Measurements from ENCODE around the gene BICC1.
"Not testable (repeated sequence)": the region's sequence is repeated elsewhere in the genome, so short reads cannot be mapped to it uniquely, and the experiment has no call there.

BICC1 gene

GRCh38 chr10:58588673-58589265 is 76.1 kb downstream of the BICC1 start:
- Histone ChIP-seq H3K36me3 (no peaks in the 10 kb centered on the region), H3K4me1 (no peaks in the 10 kb centered on the region), H3K4me3 (ENCODE audit: low read depth, low read length) (no peak overlapping the region), H3K9me3 (no peaks in the 10 kb centered on the region), H3K27me3 (no peaks in the 10 kb centered on the region)
- no peak for DNase-seq
- TF ChIP-seq CTCF (IDR thresholded peaks at IDR 0.05; ENCODE audit: low read depth, low read length): no peak

GRCh38 chr10:58590152-58590840 is 77.6 kb downstream of the BICC1 start:
- Histone ChIP-seq H3K36me3 (no peaks in the 10 kb centered on the region), H3K9me3 (no peaks in the 10 kb centered on the region), H3K4me1 (no peaks in the 10 kb centered on the region), H3K27me3 (no peaks in the 10 kb centered on the region), H3K4me3 (ENCODE audit: low read depth, low read length) (no peak overlapping the region)
- TF ChIP-seq CTCF (IDR thresholded peaks at IDR 0.05; ENCODE audit: low read depth, low read length): no peak
- DNase-seq: peak; percentile 16

- Histone ChIP-seq H3K4me3 (ENCODE audit: low read depth, low read length) (no peak overlapping the region), H3K4me1 (no peaks in the 10 kb centered on the region), H3K9me3 (no peaks in the 10 kb centered on the region), H3K36me3 (no peaks in the 10 kb centered on the region), H3K27me3 (no peaks in the 10 kb centered on the region)
- DNase-seq: no peak
- TF ChIP-seq CTCF (IDR thresholded peaks at IDR 0.05; ENCODE audit: low read depth, low read length): no peak
These were observed 78.3 kb downstream of the BICC1 start for GRCh38 chr10:58590924-58591323.

- no peak for TF ChIP-seq CTCF (IDR thresholded peaks at IDR 0.05; ENCODE audit: low read depth, low read length)
- no peak for DNase-seq
- Histone ChIP-seq H3K4me1 (no peaks in the 10 kb centered on the region), H3K27me3 (no peaks in the 10 kb centered on the region), H3K9me3 (no peaks in the 10 kb centered on the region; the same call in 1 of the 2 replicates), H3K4me3 (ENCODE audit: low read depth, low read length) (no peak overlapping the region), H3K36me3 (no peaks in the 10 kb centered on the region)
These were observed 80.3 kb downstream of the BICC1 start for GRCh38 chr10:58593008-58593407.

GRCh38 chr10:58597211-58597610 is 84.5 kb downstream of the BICC1 start:
- not testable (repeated sequence) for H3K4me3 ChIP-seq (ENCODE audit: low read depth, low read length); H3K4me1 ChIP-seq; H3K27me3 ChIP-seq; H3K36me3 ChIP-seq; H3K9me3 ChIP-seq; DNase-seq

GRCh38 chr10:58599927-58600553 is 87.4 kb downstream of the BICC1 start:
- Histone ChIP-seq H3K36me3 (no peaks in the 10 kb centered on the region), H3K4me1 (no peaks in the 10 kb centered on the region), H3K4me3 (ENCODE audit: low read depth, low read length) (no peak overlapping the region), H3K9me3 (no peaks in the 10 kb centered on the region; the same call in 1 of the 2 replicates), H3K27me3 (no peaks in the 10 kb centered on the region)
- no peak for DNase-seq
- TF ChIP-seq CTCF (IDR thresholded peaks at IDR 0.05; ENCODE audit: low read depth, low read length): no peak
